ENCODE measurements around the gene PARD3B.

PARD3B gene

GRCh38 chr2:205644018-205644417, 1098.7 kb downstream of the PARD3B start:
- Histone ChIP-seq H4K20me1 (ENCODE audit: insufficient read depth, low read length) (no peaks in the 10 kb centered on the region), H3K4me3 (ENCODE audit: low read depth in 1 of 2, low read length in 2 of 2) (no peak overlapping the region), H3K79me2 (ENCODE audit: insufficient read depth, low read length) (no peaks in the 10 kb centered on the region), H3K4me1 (ENCODE audit: insufficient read depth, low read length) (no peaks in the 10 kb centered on the region), H3K27me3 (ENCODE audit: insufficient read depth, low read length, poor library complexity) (no peaks in the 10 kb centered on the region), H3K36me3 (ENCODE audit: insufficient read depth, low read length) (no peaks in the 10 kb centered on the region), H3K9me3 (ENCODE audit: insufficient read depth, low read length, severe bottlenecking) (peaks cover 3% of the 10 kb centered on the region), H3K4me2 (ENCODE audit: insufficient read depth, low read length) (no peak overlapping the region), H3K27ac (ENCODE audit: low read length) (no peak overlapping the region), H2AFZ (ENCODE audit: low read depth, low read length) (no peak overlapping the region), H3K9ac (ENCODE audit: low read depth, low read length) (no peak overlapping the region)
- no peak for TF ChIP-seq EZH2 (IDR thresholded peaks at IDR 0.05; ENCODE audit: borderline replicate concordance, low read depth, low read length, severe bottlenecking)
- DNase-seq (no peak), ATAC-seq (ENCODE audit: insufficient read depth, low read depth) (no peak)

DNA sequence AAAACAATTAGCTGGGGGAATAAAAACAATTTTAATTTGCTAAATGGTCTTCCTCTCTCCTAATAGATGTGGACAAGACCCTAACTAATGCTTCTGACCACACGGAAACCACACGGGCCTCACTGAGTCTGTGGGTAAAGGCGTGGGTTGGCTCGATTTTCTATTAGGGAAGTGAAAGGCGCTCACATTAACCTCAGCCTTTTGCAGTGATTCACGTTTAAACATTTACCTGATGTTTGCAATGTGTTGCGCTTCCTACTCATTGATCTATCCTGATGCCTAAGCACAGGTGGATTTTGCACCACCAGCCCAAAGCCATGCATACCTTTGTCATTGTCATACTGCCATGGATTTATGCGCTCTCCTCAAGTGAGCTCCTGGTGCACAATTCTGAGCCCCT, 1101.4 kb downstream of the PARD3B start:
- no peaks in the 10 kb centered on the region for H3K79me2 ChIP-seq (ENCODE audit: insufficient read depth, low read length)
- H3K9me3 ChIP-seq (ENCODE audit: insufficient read depth, low read length, severe bottlenecking) = no peaks in the 10 kb centered on the region
- no peak overlapping the region for H3K9ac ChIP-seq (ENCODE audit: low read depth, low read length)
- H3K27me3 ChIP-seq (ENCODE audit: insufficient read depth, low read length, poor library complexity) = no peaks in the 10 kb centered on the region
- TF ChIP-seq CTCF (IDR thresholded peaks at IDR 0.05; ENCODE audit: borderline replicate concordance, extremely low read depth, low read length, poor library complexity, severe bottlenecking) = no peak
- no peak for TF ChIP-seq EZH2 (IDR thresholded peaks at IDR 0.05; ENCODE audit: borderline replicate concordance, low read depth, low read length, severe bottlenecking)
- H3K27ac ChIP-seq (ENCODE audit: low read length) = no peak overlapping the region
- no peak overlapping the region for H3K4me2 ChIP-seq (ENCODE audit: insufficient read depth, low read length)
- H3K4me3 ChIP-seq (ENCODE audit: low read depth in 1 of 2, low read length in 2 of 2) = no peak overlapping the region
- H3K36me3 ChIP-seq (ENCODE audit: insufficient read depth, low read length) = no peaks in the 10 kb centered on the region
- H3K4me1 ChIP-seq (ENCODE audit: insufficient read depth, low read length) = no peaks in the 10 kb centered on the region
- ATAC-seq (ENCODE audit: insufficient read depth, low read depth) = no peak
- H4K20me1 ChIP-seq (ENCODE audit: insufficient read depth, low read length) = no peaks in the 10 kb centered on the region
- DNase-seq = no peak
- no peak overlapping the region for H2AFZ ChIP-seq (ENCODE audit: low read depth, low read length)

GRCh38 chr2:205650450-205650849, 1105.2 kb downstream of the PARD3B start:
- H3K36me3 ChIP-seq (ENCODE audit: insufficient read depth, low read length) = no peaks in the 10 kb centered on the region
- H3K4me1 ChIP-seq (ENCODE audit: insufficient read depth, low read length) = no peaks in the 10 kb centered on the region
- TF ChIP-seq EZH2 (IDR thresholded peaks at IDR 0.05; ENCODE audit: borderline replicate concordance, low read depth, low read length, severe bottlenecking) (no peak), CTCF (IDR thresholded peaks at IDR 0.05; ENCODE audit: borderline replicate concordance, extremely low read depth, low read length, poor library complexity, severe bottlenecking) (no peak)
- H2AFZ ChIP-seq (ENCODE audit: low read depth, low read length) = no peak overlapping the region
- H3K27ac ChIP-seq (ENCODE audit: low read length) = no peak overlapping the region
- DNase-seq (no peak), ATAC-seq (ENCODE audit: insufficient read depth, low read depth) (no peak)
- no peaks in the 10 kb centered on the region for H3K9me3 ChIP-seq (ENCODE audit: insufficient read depth, low read length, severe bottlenecking)
- H3K4me3 ChIP-seq (ENCODE audit: low read depth in 1 of 2, low read length in 2 of 2) = no peak overlapping the region
- H4K20me1 ChIP-seq (ENCODE audit: insufficient read depth, low read length) = no peaks in the 10 kb centered on the region
- H3K9ac ChIP-seq (ENCODE audit: low read depth, low read length) = no peak overlapping the region
- H3K4me2 ChIP-seq (ENCODE audit: insufficient read depth, low read length) = no peak overlapping the region
- no peaks in the 10 kb centered on the region for H3K27me3 ChIP-seq (ENCODE audit: insufficient read depth, low read length, poor library complexity)
- no peaks in the 10 kb centered on the region for H3K79me2 ChIP-seq (ENCODE audit: insufficient read depth, low read length)

GRCh38 chr2:205650931-205651330, 1105.7 kb downstream of the PARD3B start:
- no peaks in the 10 kb centered on the region for H4K20me1 ChIP-seq (ENCODE audit: insufficient read depth, low read length)
- no peak overlapping the region for H2AFZ ChIP-seq (ENCODE audit: low read depth, low read length)
- H3K4me2 ChIP-seq (ENCODE audit: insufficient read depth, low read length) = no peak overlapping the region
- H3K4me1 ChIP-seq (ENCODE audit: insufficient read depth, low read length) = no peaks in the 10 kb centered on the region
- no peak overlapping the region for H3K9ac ChIP-seq (ENCODE audit: low read depth, low read length)
- no peaks in the 10 kb centered on the region for H3K36me3 ChIP-seq (ENCODE audit: insufficient read depth, low read length)
- no peaks in the 10 kb centered on the region for H3K79me2 ChIP-seq (ENCODE audit: insufficient read depth, low read length)
- no peak overlapping the region for H3K4me3 ChIP-seq (ENCODE audit: low read depth in 1 of 2, low read length in 2 of 2)
- no peak for TF ChIP-seq CTCF (IDR thresholded peaks at IDR 0.05; ENCODE audit: borderline replicate concordance, extremely low read depth, low read length, poor library complexity, severe bottlenecking)
- no peak for TF ChIP-seq EZH2 (IDR thresholded peaks at IDR 0.05; ENCODE audit: borderline replicate concordance, low read depth, low read length, severe bottlenecking)
- no peaks in the 10 kb centered on the region for H3K9me3 ChIP-seq (ENCODE audit: insufficient read depth, low read length, severe bottlenecking)
- ATAC-seq (ENCODE audit: insufficient read depth, low read depth) (no peak), DNase-seq (no peak)
- H3K27me3 ChIP-seq (ENCODE audit: insufficient read depth, low read length, poor library complexity) = no peaks in the 10 kb centered on the region
- no peak overlapping the region for H3K27ac ChIP-seq (ENCODE audit: low read length)

All from DND-41 (cell line).